GM18499 (cell line): ENCODE data around the gene PIAS4.

Source experiments
- ATAC-seq: cut with Tn5 transposase; IDR thresholded peaks from one replicate; pipeline ENCODE4 v1.9.1; 2021; ENCODE audit warnings: moderate number of reproducible peaks; ENCODE audit not compliant: insufficient read depth, unreplicated experiment

PIAS4 gene

GRCh38 chr19:4053423-4054324 lies 46.1 kb downstream of the PIAS4 start:
- no peak for ATAC-seq

GRCh38 chr19:4054441-4055208 lies 47.1 kb downstream of the PIAS4 start:
- ATAC-seq: no peak

DNA sequence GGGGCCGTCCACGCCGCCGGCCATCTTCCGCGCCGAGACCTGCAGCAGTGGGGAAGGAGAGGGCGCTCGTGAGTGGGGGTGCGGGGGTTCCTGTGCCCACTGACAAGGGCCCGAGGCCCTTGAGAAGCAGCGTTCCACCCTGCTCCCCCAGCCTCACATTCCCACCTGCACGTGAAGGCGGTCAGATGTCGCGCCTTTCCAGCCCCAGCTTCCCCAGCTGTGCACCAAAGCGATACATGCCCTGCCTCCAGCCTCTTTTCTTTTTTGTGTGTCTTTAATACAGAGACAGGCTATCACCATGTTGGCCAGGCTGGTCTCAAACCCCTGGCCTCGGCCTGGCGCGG lies 47.6 kb downstream of the PIAS4 start:
- ATAC-seq: no peak

DNA sequence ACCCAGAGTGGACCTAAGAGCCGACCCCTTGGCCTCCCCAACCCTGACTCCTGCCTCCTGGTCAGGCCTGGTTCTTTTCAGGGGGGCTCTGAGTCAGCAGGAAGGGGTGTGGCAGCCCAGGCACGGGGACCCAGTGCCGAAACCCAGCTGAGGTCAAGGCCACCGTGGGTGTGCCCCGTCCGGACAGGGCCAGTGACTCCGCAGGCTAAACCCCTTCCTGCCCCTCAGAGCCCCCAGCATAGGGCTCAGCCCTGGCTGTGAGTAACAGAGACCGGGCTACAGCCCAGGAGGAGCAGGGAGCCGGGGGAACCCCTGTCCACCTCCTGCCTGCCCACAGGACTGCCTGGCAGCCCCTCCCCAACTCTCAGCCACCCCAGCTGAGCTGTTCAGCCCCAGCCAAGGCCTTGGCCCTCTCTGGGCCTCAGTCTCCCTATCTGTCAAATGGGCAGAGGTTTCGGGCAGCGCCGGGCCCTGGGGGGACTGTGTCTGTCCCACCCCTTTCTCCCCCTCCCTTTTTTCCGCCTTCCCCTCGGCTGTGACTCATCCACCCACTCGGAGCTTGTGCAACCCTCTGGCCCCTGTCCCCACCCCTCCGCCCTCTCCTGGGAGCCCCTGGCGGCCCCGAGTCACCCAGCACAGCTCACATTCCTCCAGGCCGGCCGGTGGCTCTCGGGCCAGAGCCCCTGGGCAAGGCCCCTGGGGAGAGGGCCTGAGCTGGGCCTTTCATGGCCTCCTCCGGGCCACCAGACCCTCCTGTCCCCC lies 50.6 kb downstream of the PIAS4 start:
- ATAC-seq: no peak

DNA sequence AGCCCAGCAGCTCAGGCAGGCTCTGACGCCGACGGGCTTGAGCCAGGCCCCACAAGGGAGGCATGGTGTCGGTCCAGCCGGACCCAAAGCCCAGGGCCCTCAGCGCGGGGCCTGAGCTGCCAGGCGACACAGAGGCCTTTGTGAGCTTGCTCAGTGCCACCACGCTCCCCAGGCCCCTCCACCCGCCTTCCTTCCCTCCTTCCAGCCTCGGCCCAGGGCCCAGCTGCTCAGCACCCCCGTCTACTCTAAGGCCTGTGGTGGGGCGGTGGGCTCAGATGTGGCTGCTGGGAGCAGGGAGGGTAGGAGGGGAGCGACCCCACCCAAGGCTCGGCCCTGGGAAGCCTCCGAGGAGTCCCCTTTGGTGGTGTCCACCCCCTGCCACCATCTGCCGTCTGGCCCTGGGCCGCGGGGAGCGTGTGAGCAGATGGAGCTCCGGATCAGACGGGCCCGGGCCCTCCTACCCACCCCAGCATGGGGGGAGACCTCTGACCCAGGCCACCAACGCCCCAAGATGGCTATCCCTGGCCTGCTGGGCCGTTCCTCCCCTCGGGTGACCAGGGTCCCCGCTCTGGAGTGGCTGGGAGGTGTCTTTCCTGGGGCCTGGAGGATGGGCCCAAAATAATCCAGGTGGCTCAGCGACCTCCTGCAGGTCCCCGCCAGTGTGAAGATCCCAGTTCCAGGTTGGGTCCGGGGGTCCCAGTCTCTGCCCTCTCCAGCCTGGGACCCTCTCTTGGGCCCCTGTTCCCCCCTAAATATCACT lies 51.3 kb downstream of the PIAS4 start:
- no peak for ATAC-seq

DNA sequence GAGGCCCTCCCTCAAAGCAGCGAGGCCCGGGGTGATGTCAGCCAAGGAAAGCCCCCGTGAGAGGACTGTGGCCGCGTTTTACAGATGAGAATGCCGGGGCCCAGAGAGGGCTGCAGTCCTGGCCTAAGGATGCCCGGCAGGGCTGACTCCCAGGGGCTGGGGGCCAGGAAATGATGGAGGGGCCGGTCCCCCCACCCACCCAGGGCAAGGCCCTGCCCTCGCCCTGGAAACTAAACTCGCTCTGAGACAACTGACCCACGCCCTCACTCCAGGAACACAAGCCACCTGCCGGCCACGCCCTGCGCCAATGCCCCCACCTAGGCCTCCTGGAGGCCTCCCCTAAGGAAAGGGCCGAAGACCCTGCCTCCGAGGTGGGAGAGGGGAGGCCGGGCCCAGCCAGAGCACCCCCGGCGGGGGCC lies 51.9 kb downstream of the PIAS4 start:
- ATAC-seq: no peak

DNA sequence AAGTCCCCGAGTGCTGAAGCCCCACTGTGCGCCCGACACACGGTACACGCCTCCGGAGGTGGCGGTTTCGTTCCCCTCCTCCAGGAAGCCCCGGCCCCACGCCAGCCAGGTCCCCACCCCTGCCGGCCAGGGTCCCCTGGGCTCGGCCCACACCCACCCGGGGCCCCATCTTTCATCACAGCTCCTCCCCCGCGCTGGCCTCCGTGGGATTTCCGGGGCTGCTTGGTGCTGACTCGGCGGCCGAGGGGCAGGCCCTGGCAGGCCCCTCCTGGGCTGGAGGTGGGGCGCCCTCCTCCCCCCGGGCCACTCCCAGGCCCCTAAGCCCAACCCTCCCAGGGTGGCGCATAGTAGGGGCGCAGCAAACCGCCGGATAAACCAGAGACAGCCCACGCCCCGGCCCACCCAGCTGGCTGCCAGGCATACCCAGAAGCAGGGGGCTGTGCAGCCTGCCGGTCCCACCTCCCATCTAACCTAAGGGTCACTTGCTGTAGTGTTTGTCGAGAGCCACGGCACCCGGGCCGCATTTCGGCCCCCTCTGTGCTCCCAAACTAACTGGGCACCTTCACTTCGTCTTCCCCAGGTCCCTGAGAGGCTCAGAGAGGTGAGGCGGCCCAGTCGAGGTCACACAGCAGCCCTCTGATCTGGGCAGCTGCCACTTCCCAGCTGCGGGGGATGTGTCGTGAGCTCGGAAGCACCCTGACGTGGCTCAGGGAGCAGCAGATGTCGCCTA lies 52.5 kb downstream of the PIAS4 start:
- no peak for ATAC-seq

DNA sequence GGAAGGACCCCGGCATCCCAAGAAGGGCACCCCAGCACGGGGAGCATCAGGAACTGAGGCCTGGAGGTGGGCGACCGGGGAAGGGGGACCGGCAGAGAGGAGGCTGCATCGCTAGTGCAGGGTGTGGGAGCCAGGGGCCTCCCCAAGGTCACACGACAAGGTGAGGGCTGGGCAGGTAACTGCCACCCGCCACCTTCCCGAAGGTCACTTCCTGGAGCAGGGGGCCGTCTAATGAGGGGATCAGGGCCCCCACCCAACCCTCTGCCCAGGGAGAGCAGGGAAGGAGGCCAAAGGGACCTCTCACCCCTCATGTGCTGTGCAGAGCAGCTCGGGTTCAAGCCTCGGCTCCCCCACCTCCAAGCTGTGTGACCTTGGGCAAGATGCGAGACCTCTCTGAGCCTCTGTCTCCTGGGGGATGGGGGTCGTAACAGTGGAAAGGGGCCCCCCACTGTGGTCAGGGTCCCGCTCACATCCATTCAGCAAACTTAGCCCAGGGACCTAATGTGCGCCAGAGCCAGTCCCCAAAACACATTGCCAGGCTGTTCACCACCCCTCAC lies 53.2 kb downstream of the PIAS4 start:
- ATAC-seq: no peak

DNA sequence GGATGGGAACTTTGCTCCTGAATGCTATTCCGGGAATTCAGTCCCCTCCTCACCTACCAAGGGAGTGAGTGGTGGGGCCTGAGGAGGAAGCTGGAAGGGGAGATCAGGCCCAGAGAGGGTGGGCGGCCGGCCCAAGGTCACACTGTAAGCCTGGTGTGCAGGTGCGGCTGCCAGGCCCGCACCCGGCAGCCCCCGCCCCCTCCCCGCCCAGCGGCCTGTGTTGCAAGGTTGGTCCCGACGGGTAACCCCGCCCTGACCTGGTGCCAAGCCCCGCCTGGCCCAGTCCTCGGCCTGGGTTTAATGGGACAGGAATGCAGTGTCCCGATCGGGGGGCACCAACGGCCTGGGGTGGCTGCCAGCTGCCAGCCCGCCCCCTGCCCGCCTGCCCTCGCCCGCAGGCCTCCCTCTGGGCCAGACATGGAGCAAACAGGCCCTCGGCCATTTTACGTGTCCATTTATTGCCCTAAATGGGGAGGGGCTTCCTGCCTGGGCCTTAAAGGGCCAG lies 53.7 kb downstream of the PIAS4 start:
- ATAC-seq: no peak

GRCh38 chr19:4061683-4062418 lies 54.3 kb downstream of the PIAS4 start:
- ATAC-seq: no peak

GRCh38 chr19:4062419-4063368 lies 55.2 kb downstream of the PIAS4 start:
- no peak for ATAC-seq

DNA sequence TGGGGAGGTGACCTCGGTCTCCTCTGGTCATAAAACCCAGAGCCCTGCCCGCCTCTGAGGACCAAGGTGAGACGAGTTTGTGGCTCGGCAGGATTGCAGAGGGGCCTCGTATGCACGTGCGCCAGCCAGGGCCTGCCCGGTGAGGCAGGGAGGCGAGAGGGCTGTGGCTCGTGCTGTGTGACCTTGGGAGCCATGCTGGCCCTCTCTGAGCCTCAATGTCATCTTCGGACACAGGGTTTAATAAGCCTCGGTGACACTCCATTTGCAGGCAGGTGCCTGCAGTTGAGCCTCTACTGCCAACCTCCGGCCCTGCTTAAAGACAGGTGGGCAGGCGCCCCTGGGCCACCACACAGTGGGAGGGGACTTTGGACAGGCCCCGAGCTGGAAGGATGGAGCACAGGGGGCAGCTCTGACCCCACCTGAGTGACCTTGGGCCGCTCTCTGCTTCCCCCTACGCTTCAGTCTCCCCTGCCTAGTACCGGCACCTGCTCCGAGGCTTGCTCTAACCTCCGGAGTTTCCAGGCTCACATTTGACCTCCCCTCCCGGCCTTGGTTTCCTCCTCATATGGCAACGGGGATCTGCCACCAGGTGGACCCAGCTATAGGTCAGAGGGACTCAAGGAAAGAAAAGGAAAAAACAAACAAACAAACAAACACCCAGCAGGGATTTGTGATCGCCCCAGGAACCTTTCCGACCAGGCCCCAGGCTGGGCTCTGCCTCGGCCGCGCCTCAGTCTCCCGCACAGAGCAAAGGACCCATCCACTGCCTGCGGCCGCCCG lies 56.0 kb downstream of the PIAS4 start:
- ATAC-seq: no peak

GRCh38 chr19:4064149-4064495 lies 56.6 kb downstream of the PIAS4 start:
- ATAC-seq: no peak

GRCh38 chr19:4064496-4065260 lies 57.1 kb downstream of the PIAS4 start:
- no peak for ATAC-seq

GRCh38 chr19:4065430-4066175 lies 58.1 kb downstream of the PIAS4 start:
- peak; percentile 48 for ATAC-seq
